Progenitor cell of endocrine pancreas (in vitro differentiated cells): ENCODE data around the gene SEL1L2. TPM values are rescaled to one million over a fixed set of nuclear protein-coding genes. Genes with fewer than 3 reads are reported as not detected.

ENCODE experiments used
- DNase-seq: peaks from one replicate; pipeline ENCODE4 v3.0.0; 2021; ENCODE audit warnings: low spot score; ENCODE audit not compliant: unreplicated experiment
- H3K27ac Mint-ChIP-seq: 2 replicates; pipeline ENCODE4 v1.8.0; 2021; ENCODE audit warnings: mild to moderate bottlenecking, moderate library complexity, mixed read lengths
- H3K27me3 Mint-ChIP-seq: 2 replicates; pipeline ENCODE4 v1.8.0; 2021; ENCODE audit warnings: mixed read lengths
- H3K36me3 Mint-ChIP-seq: 2 replicates; pipeline ENCODE4 v1.8.0; 2022; ENCODE audit warnings: mixed read lengths; ENCODE audit not compliant: insufficient read depth
- H3K4me1 Mint-ChIP-seq: 2 replicates; pipeline ENCODE4 v1.8.0; 2021; ENCODE audit warnings: low read depth, mixed read lengths
- H3K4me3 Mint-ChIP-seq: 2 replicates; pipeline ENCODE4 v1.8.0; 2021; ENCODE audit warnings: low read depth, mild to moderate bottlenecking, moderate library complexity, mixed read lengths
- H3K9me3 Mint-ChIP-seq: 2 replicates; pipeline ENCODE4 v1.8.0; 2021; ENCODE audit warnings: low read depth, mixed read lengths
- CTCF ChIP-seq: fragments of 200-600 bp; sonication (generic); IDR thresholded peaks from one replicate; pipeline ENCODE4 v1.5.0; 2021; ENCODE audit warnings: antibody characterized with exemption, mild to moderate bottlenecking; ENCODE audit not compliant: unreplicated experiment
- long read RNA-seq: library from polyadenylated mRNA; unstranded; transcript quantifications from one replicate; pipeline ENCODE4 v2.0.0, GENCODE V29; 2020
- total RNA-seq: library from RNA; stranded (reverse); gene quantifications from 2 replicates; pipeline ENCODE4 v1.2.1, GENCODE V29; 2021

The SEL1L2 gene
- not detected in 2 replicates for total RNA-seq
- long read RNA-seq = 0 reads

GRCh38 chr20:13990465-13990864 lies at the start of gene SEL1L2:
Gene SEL1L2 (minus strand): TSS chr20:13990614. CDS start chr20:13990534, 80 bp downstream.
- H3K27me3 Mint-ChIP-seq = no peaks in the 10 kb centered on the region
- H3K4me3 Mint-ChIP-seq = no peak within 1 kb of the TSS
- H3K9me3 Mint-ChIP-seq = peaks cover 12% of the 10 kb centered on the region
- no peak for TF ChIP-seq CTCF
- no peaks in the 10 kb centered on the region for H3K36me3 Mint-ChIP-seq
- DNase-seq = no peak
- no peak within 1 kb of the TSS for H3K27ac Mint-ChIP-seq
- H3K4me1 Mint-ChIP-seq = peaks cover 3% of the 10 kb centered on the region

- no peaks in the 10 kb centered on the region for H3K36me3 Mint-ChIP-seq
- no peak for TF ChIP-seq CTCF
- no peak overlapping the region for H3K27ac Mint-ChIP-seq
- no peaks in the 10 kb centered on the region for H3K9me3 Mint-ChIP-seq
- no peaks in the 10 kb centered on the region for H3K4me1 Mint-ChIP-seq
- H3K4me3 Mint-ChIP-seq = no peak overlapping the region
- DNase-seq = no peak
- no peaks in the 10 kb centered on the region for H3K27me3 Mint-ChIP-seq
Measured at GRCh38 chr20:14036567-14036966, 46.2 kb upstream of the SEL1L2 start.

- H3K36me3 Mint-ChIP-seq = no peaks in the 10 kb centered on the region
- no peak overlapping the region for H3K4me3 Mint-ChIP-seq
- no peaks in the 10 kb centered on the region for H3K27me3 Mint-ChIP-seq
- TF ChIP-seq CTCF = no peak
- H3K9me3 Mint-ChIP-seq = no peaks in the 10 kb centered on the region
- no peaks in the 10 kb centered on the region for H3K4me1 Mint-ChIP-seq
- DNase-seq = no peak
- H3K27ac Mint-ChIP-seq = no peak overlapping the region
Measured at GRCh38 chr20:14033310-14033709, 42.9 kb upstream of the SEL1L2 start.

- Mint-ChIP-seq H3K27me3 (no peaks in the 10 kb centered on the region), H3K27ac (no peak overlapping the region), H3K4me3 (no peak overlapping the region), H3K4me1 (no peaks in the 10 kb centered on the region), H3K9me3 (no peaks in the 10 kb centered on the region), H3K36me3 (no peaks in the 10 kb centered on the region)
- no peak for TF ChIP-seq CTCF
- DNase-seq = no peak
Measured at GRCh38 chr20:14030991-14031390, 40.6 kb upstream of the SEL1L2 start.

- Mint-ChIP-seq H3K9me3 (peaks cover 20% of the 10 kb centered on the region), H3K36me3 (peaks cover 5% of the 10 kb centered on the region), H3K27me3 (no peaks in the 10 kb centered on the region), H3K4me3 (no peak overlapping the region), H3K27ac (no peak overlapping the region), H3K4me1 (no peaks in the 10 kb centered on the region)
- no peak for TF ChIP-seq CTCF
- no peak for DNase-seq
Measured at GRCh38 chr20:14012671-14013070, 22.3 kb upstream of the SEL1L2 start.
